Measurements from ENCODE around the gene RAB20.

RAB20 gene

GRCh38 chr13:110479648-110480047, 81.9 kb downstream of the RAB20 start:
- no peaks in the 10 kb centered on the region for H4K20me1 ChIP-seq (ENCODE audit: insufficient read depth)
- H3K4me2 ChIP-seq = no peak overlapping the region
- TF ChIP-seq, protein P1, sequence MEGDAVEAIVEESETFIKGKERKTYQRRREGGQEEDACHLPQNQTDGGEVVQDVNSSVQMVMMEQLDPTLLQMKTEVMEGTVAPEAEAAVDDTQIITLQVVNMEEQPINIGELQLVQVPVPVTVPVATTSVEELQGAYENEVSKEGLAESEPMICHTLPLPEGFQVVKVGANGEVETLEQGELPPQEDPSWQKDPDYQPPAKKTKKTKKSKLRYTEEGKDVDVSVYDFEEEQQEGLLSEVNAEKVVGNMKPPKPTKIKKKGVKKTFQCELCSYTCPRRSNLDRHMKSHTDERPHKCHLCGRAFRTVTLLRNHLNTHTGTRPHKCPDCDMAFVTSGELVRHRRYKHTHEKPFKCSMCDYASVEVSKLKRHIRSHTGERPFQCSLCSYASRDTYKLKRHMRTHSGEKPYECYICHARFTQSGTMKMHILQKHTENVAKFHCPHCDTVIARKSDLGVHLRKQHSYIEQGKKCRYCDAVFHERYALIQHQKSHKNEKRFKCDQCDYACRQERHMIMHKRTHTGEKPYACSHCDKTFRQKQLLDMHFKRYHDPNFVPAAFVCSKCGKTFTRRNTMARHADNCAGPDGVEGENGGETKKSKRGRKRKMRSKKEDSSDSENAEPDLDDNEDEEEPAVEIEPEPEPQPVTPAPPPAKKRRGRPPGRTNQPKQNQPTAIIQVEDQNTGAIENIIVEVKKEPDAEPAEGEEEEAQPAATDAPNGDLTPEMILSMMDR (conservative IDR thresholded peaks at IDR 0.05; ENCODE audit: low read depth, low read length) = no peak
- no peaks in the 10 kb centered on the region for H3K36me3 ChIP-seq (ENCODE audit: insufficient read depth)
- H3K27me3 ChIP-seq (ENCODE audit: insufficient read depth, low read depth) = no peaks in the 10 kb centered on the region
- no peak overlapping the region for H3K4me3 ChIP-seq (IDR thresholded peaks at IDR 0.05; ENCODE audit: insufficient read depth, low read depth, low read length)
- H3K79me2 ChIP-seq (ENCODE audit: insufficient read depth, low read depth) = no peaks in the 10 kb centered on the region
- no peak overlapping the region for H2AFZ ChIP-seq (ENCODE audit: low read depth)
- no peaks in the 10 kb centered on the region for H3K4me1 ChIP-seq (ENCODE audit: low read depth, poor library complexity, severe bottlenecking)
- no peak overlapping the region for H3K9ac ChIP-seq
- no peak overlapping the region for H3K27ac ChIP-seq

DNA sequence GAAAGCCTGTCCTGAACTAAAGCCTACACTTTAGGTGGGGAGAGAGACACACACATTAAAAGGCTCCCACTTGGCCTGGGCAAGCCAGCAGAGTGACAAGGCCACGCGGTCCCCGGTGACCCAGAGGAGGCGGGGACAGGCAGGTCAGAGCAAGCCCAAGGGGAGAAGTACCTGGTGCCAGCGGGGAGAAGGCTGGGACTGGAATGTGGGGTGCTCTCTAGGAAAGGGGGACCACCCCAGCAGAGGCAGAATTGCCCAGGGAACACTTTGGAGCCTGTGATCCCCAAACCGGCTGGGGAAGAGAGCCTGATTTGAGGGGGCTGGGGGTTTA, 82.3 kb downstream of the RAB20 start:
- TF ChIP-seq, protein P1 (conservative IDR thresholded peaks at IDR 0.05; ENCODE audit: low read depth, low read length) = no peak
- no peak overlapping the region for H3K9ac ChIP-seq
- H3K4me1 ChIP-seq (ENCODE audit: low read depth, poor library complexity, severe bottlenecking) = no peaks in the 10 kb centered on the region
- H3K27me3 ChIP-seq (ENCODE audit: insufficient read depth, low read depth) = no peaks in the 10 kb centered on the region
- H3K4me2 ChIP-seq = no peak overlapping the region
- H3K27ac ChIP-seq = no peak overlapping the region
- no peak overlapping the region for H2AFZ ChIP-seq (ENCODE audit: low read depth)
- H3K36me3 ChIP-seq (ENCODE audit: insufficient read depth) = no peaks in the 10 kb centered on the region
- no peak overlapping the region for H3K4me3 ChIP-seq (IDR thresholded peaks at IDR 0.05; ENCODE audit: insufficient read depth, low read depth, low read length)
- H4K20me1 ChIP-seq (ENCODE audit: insufficient read depth) = no peaks in the 10 kb centered on the region
- no peaks in the 10 kb centered on the region for H3K79me2 ChIP-seq (ENCODE audit: insufficient read depth, low read depth)

DNA sequence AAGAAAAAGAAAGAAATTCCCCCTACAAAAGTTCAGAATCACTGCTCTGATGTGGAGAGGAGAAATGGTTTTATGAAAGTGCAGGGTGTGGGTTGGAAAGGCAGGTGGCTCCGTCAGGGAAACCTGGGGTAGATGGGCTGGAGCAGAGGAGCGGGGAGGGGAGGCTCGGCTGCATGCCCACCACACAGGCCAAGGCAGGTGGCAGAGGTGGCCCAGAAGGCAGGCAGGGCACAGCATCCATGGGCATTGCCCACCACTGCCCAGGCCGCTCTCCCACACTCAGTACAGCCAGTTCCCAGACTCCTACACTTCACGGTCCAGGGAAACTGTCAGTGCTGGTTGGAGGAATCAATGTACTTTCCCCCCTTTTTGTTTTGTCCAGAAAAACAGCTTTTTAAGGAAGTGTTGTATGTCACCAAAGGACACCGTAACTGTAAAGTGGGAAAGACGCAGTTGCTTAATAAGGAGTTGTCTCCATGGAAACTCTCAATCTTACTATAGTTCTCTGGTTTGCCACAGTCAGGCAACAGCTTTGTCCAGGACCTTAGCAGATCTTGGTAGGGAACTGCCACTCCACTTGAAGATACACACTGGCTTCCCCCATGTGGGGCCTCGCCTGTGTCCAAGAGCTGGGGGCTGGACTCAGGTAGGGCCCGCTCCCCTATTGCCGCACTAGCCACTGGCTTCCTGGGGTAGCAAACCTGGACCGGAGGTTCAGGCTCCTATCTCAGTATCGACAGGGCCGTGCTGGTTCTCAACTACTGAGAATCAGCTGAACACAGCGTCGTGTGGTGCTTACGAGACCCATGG, 82.9 kb downstream of the RAB20 start:
- H4K20me1 ChIP-seq (ENCODE audit: insufficient read depth) = no peaks in the 10 kb centered on the region
- no peaks in the 10 kb centered on the region for H3K4me1 ChIP-seq (ENCODE audit: low read depth, poor library complexity, severe bottlenecking)
- no peak overlapping the region for H3K9ac ChIP-seq
- no peaks in the 10 kb centered on the region for H3K27me3 ChIP-seq (ENCODE audit: insufficient read depth, low read depth)
- H3K36me3 ChIP-seq (ENCODE audit: insufficient read depth) = no peaks in the 10 kb centered on the region
- H2AFZ ChIP-seq (ENCODE audit: low read depth) = no peak overlapping the region
- no peak overlapping the region for H3K27ac ChIP-seq
- no peaks in the 10 kb centered on the region for H3K79me2 ChIP-seq (ENCODE audit: insufficient read depth, low read depth)
- no peak overlapping the region for H3K4me2 ChIP-seq
- TF ChIP-seq, protein P1 (conservative IDR thresholded peaks at IDR 0.05; ENCODE audit: low read depth, low read length) = no peak
- H3K4me3 ChIP-seq (IDR thresholded peaks at IDR 0.05; ENCODE audit: insufficient read depth, low read depth, low read length) = no peak overlapping the region

DNA sequence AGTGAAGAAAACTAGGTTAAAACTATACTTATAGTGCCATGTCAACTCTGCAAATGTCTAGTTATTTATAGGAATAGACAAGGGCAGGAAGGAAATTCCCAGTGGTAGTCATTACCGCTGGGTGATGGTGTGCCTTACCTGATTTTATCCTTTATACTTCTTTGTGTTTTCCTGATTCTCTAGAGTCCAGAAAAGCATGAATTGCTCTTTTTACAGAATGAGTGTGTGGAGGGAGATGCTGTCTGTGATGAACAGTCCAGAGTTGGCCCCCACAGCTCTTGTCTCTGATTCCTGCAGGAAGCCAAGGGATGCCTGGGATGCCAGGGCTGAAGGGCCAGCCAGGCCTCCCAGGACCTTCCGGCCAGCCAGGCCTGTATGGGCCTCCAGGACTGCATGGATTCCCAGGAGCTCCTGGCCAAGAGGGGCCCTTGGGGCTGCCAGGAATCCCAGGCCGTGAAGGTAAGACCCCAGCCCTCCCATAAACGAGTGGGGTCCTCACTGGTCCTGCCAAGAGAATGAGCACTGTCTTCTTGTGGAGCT, 83.7 kb downstream of the RAB20 start:
- Histone ChIP-seq H3K4me1 (ENCODE audit: low read depth, poor library complexity, severe bottlenecking) (no peaks in the 10 kb centered on the region), H3K79me2 (ENCODE audit: insufficient read depth, low read depth) (no peaks in the 10 kb centered on the region), H3K9ac (no peak overlapping the region), H4K20me1 (ENCODE audit: insufficient read depth) (no peaks in the 10 kb centered on the region), H3K27ac (no peak overlapping the region), H3K27me3 (ENCODE audit: insufficient read depth, low read depth) (no peaks in the 10 kb centered on the region), H3K4me3 (IDR thresholded peaks at IDR 0.05; ENCODE audit: insufficient read depth, low read depth, low read length) (no peak overlapping the region), H2AFZ (ENCODE audit: low read depth) (no peak overlapping the region), H3K36me3 (ENCODE audit: insufficient read depth) (no peaks in the 10 kb centered on the region), H3K4me2 (no peak overlapping the region)
- TF ChIP-seq, protein P1 (conservative IDR thresholded peaks at IDR 0.05; ENCODE audit: low read depth, low read length) = no peak
